H1 (cell line): ENCODE data around the gene APOO. TPM values are rescaled to one million over a fixed set of nuclear protein-coding genes. Genes with fewer than 3 reads are reported as not detected.

ENCODE experiments used
- CTCF ChIA-PET: fragments of 300-600 bp; sonication (Branson Sonifier 250); formaldehyde crosslinking; loops from one replicate; lab custom pipeline; 2021; ENCODE audit not compliant: partially characterized antibody; lab: Charles Lee
- POLR2A ChIA-PET: fragments of 300-600 bp; sonication (Branson Sonifier 250); formaldehyde crosslinking; loops from one replicate; lab custom pipeline; 2021; ENCODE audit warnings: inconsistent platforms; ENCODE audit not compliant: partially characterized antibody; lab: Charles Lee
- DNase-seq, 2 experiments: peaks; one replicate each; pipeline versions ENCODE4 v3.0.0 to v3.0.0-alpha.2; 2010 to 2022; ENCODE audit warnings: low spot score in 2 of 2, low read depth in 1 of 2, mixed read lengths in 1 of 2
- FAIRE-seq: peaks from 2 replicates; lab custom pipeline; 2011; peaks lifted over from hg19 to GRCh38; lab: Jason Lieb, UNC
- H2AFZ ChIP-seq: 2 replicates; pipeline ENCODE4 v1.8.1; 2012; ENCODE audit warnings: low read length, inconsistent platforms
- H2AK5ac ChIP-seq: 2 replicates; pipeline ENCODE4 v1.6.1; 2013; ENCODE audit warnings: low read depth, low read length
- H2BK120ac ChIP-seq: replicated peaks from 2 replicates; pipeline ENCODE3; 2013; ENCODE audit warnings: low read depth, low read length, inconsistent platforms
- H2BK12ac ChIP-seq: 2 replicates; pipeline ENCODE4 v1.6.1; 2013; ENCODE audit warnings: low read depth, low read length
- H2BK15ac ChIP-seq: 2 replicates; pipeline ENCODE4 v1.6.1; 2013; ENCODE audit warnings: low read length
- H2BK20ac ChIP-seq: 2 replicates; pipeline ENCODE4 v1.6.1; 2013; ENCODE audit warnings: low read length
- H2BK5ac ChIP-seq: 2 replicates; pipeline ENCODE4 v1.6.1; 2013; ENCODE audit warnings: low read depth, low read length
- H3K14ac ChIP-seq: 2 replicates; pipeline ENCODE4 v1.6.1; 2013; ENCODE audit warnings: inconsistent platforms; ENCODE audit not compliant: insufficient read length
- H3K18ac ChIP-seq: 2 replicates; pipeline ENCODE4 v1.6.1; 2013; ENCODE audit warnings: low read length; ENCODE audit errors: extremely low read depth
- H3K23ac ChIP-seq: 2 replicates; pipeline ENCODE4 v1.6.1; 2013; ENCODE audit warnings: inconsistent platforms; ENCODE audit not compliant: insufficient read length
- H3K23me2 ChIP-seq: 2 replicates; pipeline ENCODE4 v1.6.1; 2013; ENCODE audit warnings: low read depth, low read length
- H3K27ac ChIP-seq: 2 replicates; pipeline ENCODE4 v1.6.1; 2011; ENCODE audit warnings: low read depth, low read length, inconsistent platforms
- H3K27me3 ChIP-seq, 4 experiments: replicated peaks in 1 of 4; 1 replicate in 1 of 4; 2 replicates in 3 of 4; pipeline versions ENCODE4 v1.6.1 to v1.8.1; 2011 to 2013; ENCODE audit warnings: low read length in 3 of 4, mild to moderate bottlenecking in 3 of 4, inconsistent platforms in 2 of 4, mixed read lengths in 2 of 4, moderate library complexity in 1 of 4; ENCODE audit not compliant: control insufficient read depth in 3 of 4, insufficient read depth in 3 of 4; ENCODE audit errors: extremely low read depth in 1 of 4
- H3K36me3 ChIP-seq, 4 experiments: 2 replicates each; pipeline versions ENCODE4 v1.6.1 to v1.8.1; 2011 to 2013; ENCODE audit warnings: mild to moderate bottlenecking in 4 of 4, low read length in 3 of 4, moderate library complexity in 2 of 4, control low read depth in 1 of 4, inconsistent platforms in 1 of 4; ENCODE audit not compliant: insufficient read depth in 4 of 4, control insufficient read depth in 2 of 4
- H3K4ac ChIP-seq: replicated peaks from 2 replicates; pipeline ENCODE3; 2013; ENCODE audit warnings: low read length, low read depth, mixed read lengths, inconsistent platforms; ENCODE audit not compliant: insufficient read length
- H3K4me1 ChIP-seq, 4 experiments: replicated peaks in 1 of 4; 1 replicate in 1 of 4; 2 replicates in 3 of 4; pipeline versions ENCODE4 v1.6.1 to v1.8.1; 2011 to 2013; ENCODE audit warnings: low read length in 3 of 4, inconsistent platforms in 2 of 4, mixed read lengths in 1 of 4; ENCODE audit not compliant: insufficient read depth in 4 of 4, control insufficient read depth in 3 of 4
- H3K4me2 ChIP-seq, 2 experiments: 2 replicates each; pipeline versions ENCODE4 v1.6.1 to v1.8.1; 2011 to 2013; ENCODE audit warnings: low read depth in 2 of 2, low read length in 2 of 2, control low read depth in 1 of 2, inconsistent platforms in 1 of 2, mild to moderate bottlenecking in 1 of 2; ENCODE audit not compliant: insufficient read depth in 1 of 2
- H3K4me3 ChIP-seq, 4 experiments: fragments of 200-600, 300-600 bp in 1 of 4; sonication (generic), shearing (Covaris generic), sonication (Bioruptor Twin) in 1 of 4; 2 replicates each; pipeline versions ENCODE4 v1.5.1 to v1.8.1; 2011 to 2016; ENCODE audit warnings: low read length in 4 of 4, low read depth in 3 of 4, control low read depth in 2 of 4, inconsistent platforms in 2 of 4, mild to moderate bottlenecking in 2 of 4, mixed read lengths in 1 of 4, moderate library complexity in 1 of 4; ENCODE audit not compliant: insufficient read depth in 2 of 4; ENCODE audit errors: extremely low read depth in 1 of 4
- H3K56ac ChIP-seq: replicated peaks from 2 replicates; pipeline ENCODE3; 2013; ENCODE audit warnings: low read depth, mild to moderate bottlenecking, mixed read lengths, low read length, inconsistent platforms; ENCODE audit not compliant: insufficient read length
- H3K79me1 ChIP-seq: 2 replicates; pipeline ENCODE4 v1.6.1; 2013; ENCODE audit warnings: low read depth, low read length, control low read depth
- H3K79me2 ChIP-seq, 2 experiments: 2 replicates each; pipeline versions ENCODE4 v1.6.1 to v1.8.1; 2012 to 2013; ENCODE audit warnings: low read length in 2 of 2, mild to moderate bottlenecking in 2 of 2, inconsistent platforms in 1 of 2; ENCODE audit not compliant: insufficient read depth in 2 of 2, control insufficient read depth in 1 of 2
- H3K9ac ChIP-seq, 4 experiments: replicated peaks in 1 of 4; 1 replicate in 1 of 4; 2 replicates in 3 of 4; pipeline versions ENCODE4 v1.6.1 to v1.8.1; 2011 to 2013; ENCODE audit warnings: low read depth in 3 of 4, low read length in 3 of 4, control low read depth in 2 of 4, mild to moderate bottlenecking in 2 of 4, moderate library complexity in 2 of 4, inconsistent platforms in 1 of 4; ENCODE audit errors: extremely low read depth in 1 of 4
- H3K9me3 ChIP-seq, 2 experiments: 2 replicates each; pipeline versions ENCODE4 v1.6.1 to v1.8.1; 2012 to 2013; ENCODE audit warnings: mild to moderate bottlenecking in 2 of 2, moderate library complexity in 2 of 2, control low read depth in 1 of 2, inconsistent platforms in 1 of 2, low read depth in 1 of 2, low read length in 1 of 2, mixed read lengths in 1 of 2; ENCODE audit not compliant: insufficient read depth in 2 of 2
- H4K20me1 ChIP-seq, 2 experiments: replicated peaks in 1 of 2; 2 replicates each; pipeline versions ENCODE3 to v1.8.1; 2011 to 2013; ENCODE audit warnings: inconsistent platforms in 2 of 2, low read length in 2 of 2, mild to moderate bottlenecking in 1 of 2; ENCODE audit not compliant: insufficient read depth in 2 of 2, control insufficient read depth in 1 of 2
- H4K5ac ChIP-seq: 2 replicates; pipeline ENCODE4 v1.6.1; 2013; ENCODE audit warnings: low read length, low read depth, mixed read lengths, inconsistent platforms; ENCODE audit not compliant: insufficient read length
- H4K8ac ChIP-seq: 2 replicates; pipeline ENCODE4 v1.8.0; 2013; ENCODE audit warnings: mild to moderate bottlenecking, moderate library complexity, low read length, inconsistent platforms; ENCODE audit not compliant: insufficient read depth; ENCODE audit errors: extremely low read depth
- H4K91ac ChIP-seq: replicated peaks from 2 replicates; pipeline ENCODE3; 2013; ENCODE audit warnings: low read length, mixed read lengths, inconsistent platforms; ENCODE audit not compliant: insufficient read length
- E2F6 ChIP-seq: IDR thresholded peaks from 2 replicates; pipeline ENCODE4 v1.6.1; 2012; ENCODE audit warnings: inconsistent platforms
- GABPA ChIP-seq: IDR thresholded peaks from 2 replicates; pipeline ENCODE4 v1.6.1; 2011; ENCODE audit warnings: mild to moderate bottlenecking, low read length, moderate library complexity, borderline replicate concordance; ENCODE audit not compliant: insufficient read depth
- RBBP5 ChIP-seq: IDR thresholded peaks from 2 replicates; pipeline ENCODE4 v1.7.1; 2012; ENCODE audit warnings: low read depth, mild to moderate bottlenecking, inconsistent platforms, low read length, moderate library complexity, borderline replicate concordance
- RNF2 ChIP-seq: fragments of 200-900, 300-1000 bp; sonication (generic); IDR thresholded peaks from 2 replicates; pipeline ENCODE4 v1.7.1; 2016; ENCODE audit warnings: borderline replicate concordance, low read depth, mild to moderate bottlenecking, antibody characterized with exemption, low read length; ENCODE audit not compliant: poor library complexity, severe bottlenecking; ENCODE audit errors: missing control alignments
- SRF ChIP-seq: IDR thresholded peaks from 2 replicates; pipeline ENCODE4 v1.6.1; 2011; ENCODE audit warnings: mild to moderate bottlenecking, low read depth, low read length, moderate library complexity
- ZNF274 ChIP-seq: IDR thresholded peaks from 2 replicates; pipeline ENCODE4 v1.7.0; 2012; ENCODE audit warnings: low read length, borderline replicate concordance; ENCODE audit errors: extremely low read depth
- WGBS, 2 experiments: shearing (Covaris generic) in 1 of 2; methylation state at CpG; one replicate each; pipeline versions ENCODE4 v1.1.6 to v1.1.7; 2013 to 2015; ENCODE audit warnings: low lambda C conversion rate in 2 of 2, mixed read lengths in 2 of 2, inconsistent platforms in 1 of 2, low coverage in 1 of 2, missing lambda C conversion rate in 1 of 2; ENCODE audit not compliant: insufficient replicate concordance in 2 of 2, insufficient coverage in 1 of 2, insufficient read length in 1 of 2; ENCODE audit errors: extremely low coverage in 1 of 2, missing lambda C conversion rate in 1 of 2; 5-methylcytosine and 5-hydroxymethylcytosine counted together
- polyA plus RNA-seq, 7 experiments: library from polyadenylated mRNA; depleted of rRNA in 3 of 7; stranded (reverse) in 5 of 7; unstranded in 2 of 7; fragments of >200 nt in 5 of 7; fragments of 200-250 nt in 2 of 7; gene quantifications; 1 replicate in 5 of 7; 2 replicates in 1 of 7; 4 replicates in 1 of 7; pipeline versions ENCODE4 v1.2.1 to v1.2.3, GENCODE V29; 2011 to 2013; ENCODE audit warnings: missing spikeins in 2 of 7, mixed read lengths in 2 of 7
- total RNA-seq: library from RNA; stranded (reverse); fragmentation: NEBNext Ultra II Directional; extraction: Animal tissue kit (Norgen Biotek cat#: 25700); gene quantifications from 2 replicates; pipeline ENCODE4 v1.2.1, GENCODE V29; 2021
- TF ChIP-seq, protein P1 (sequence below), 3 experiments: IDR thresholded peaks; 1 replicate in 2 of 3; 2 replicates in 1 of 3; pipeline versions ENCODE4 v1.5.1 to v1.6.1; 2011; ENCODE audit warnings: low read length in 3 of 3, mild to moderate bottlenecking in 3 of 3, inconsistent platforms in 2 of 3, low read depth in 1 of 3, moderate library complexity in 1 of 3; ENCODE audit not compliant: insufficient read depth in 1 of 3; ENCODE audit errors: control extremely low read depth in 1 of 3

Gene APOO
- total and polyA plus RNA-seq, 2 of the 8 experiments (the other 6 are each of a cell fraction or from before 2014, with no cell fraction given) = 25.7 to 45.0 TPM

GRCh38 chrX:23821847-23822246 is 85.9 kb downstream of the APOO start:
- H3K27me3 ChIP-seq = no peaks in the 10 kb centered on the region
- H3K9ac ChIP-seq = no peak overlapping the region
- no peaks in the 10 kb centered on the region for H3K9me3 ChIP-seq
- H2BK5ac ChIP-seq = no peak overlapping the region
- WGBS, 2 experiments = 89% methylated on average over 2 of the region's 2 CpGs; no CpG with 5 or more reads in 1 of the 2 experiments
- H3K36me3 ChIP-seq = no peaks in the 10 kb centered on the region
- no peak overlapping the region for H2BK15ac ChIP-seq
- H4K8ac ChIP-seq = no peak overlapping the region
- no peak overlapping the region for H2AK5ac ChIP-seq
- CTCF ChIA-PET = interaction anchor here (1.1 kb wide), 1 partner anchor 16 kb away, joined by 4 read pairs; no protein-coding TSS in a partner anchor
- FAIRE-seq = no peak
- no peak overlapping the region for H3K14ac ChIP-seq
- no peak overlapping the region for H2BK120ac ChIP-seq
- POLR2A ChIA-PET = interaction anchor here (1.5 kb wide), 1 partner anchor 39 kb away, joined by 4 read pairs; the partner anchor contains the start of gene SAT1
- H2AFZ ChIP-seq = no peak overlapping the region
- H3K79me2 ChIP-seq = no peaks in the 10 kb centered on the region
- no peak overlapping the region for H4K91ac ChIP-seq
- H3K4me3 ChIP-seq = no peak overlapping the region
- DNase-seq = no peak
- no peak overlapping the region for H3K27ac ChIP-seq
- TF ChIP-seq RBBP5 (no peak), ZNF274 (no peak), SRF (no peak), RNF2 (no peak), GABPA (no peak), E2F6 (no peak)
- TF ChIP-seq, protein P1, sequence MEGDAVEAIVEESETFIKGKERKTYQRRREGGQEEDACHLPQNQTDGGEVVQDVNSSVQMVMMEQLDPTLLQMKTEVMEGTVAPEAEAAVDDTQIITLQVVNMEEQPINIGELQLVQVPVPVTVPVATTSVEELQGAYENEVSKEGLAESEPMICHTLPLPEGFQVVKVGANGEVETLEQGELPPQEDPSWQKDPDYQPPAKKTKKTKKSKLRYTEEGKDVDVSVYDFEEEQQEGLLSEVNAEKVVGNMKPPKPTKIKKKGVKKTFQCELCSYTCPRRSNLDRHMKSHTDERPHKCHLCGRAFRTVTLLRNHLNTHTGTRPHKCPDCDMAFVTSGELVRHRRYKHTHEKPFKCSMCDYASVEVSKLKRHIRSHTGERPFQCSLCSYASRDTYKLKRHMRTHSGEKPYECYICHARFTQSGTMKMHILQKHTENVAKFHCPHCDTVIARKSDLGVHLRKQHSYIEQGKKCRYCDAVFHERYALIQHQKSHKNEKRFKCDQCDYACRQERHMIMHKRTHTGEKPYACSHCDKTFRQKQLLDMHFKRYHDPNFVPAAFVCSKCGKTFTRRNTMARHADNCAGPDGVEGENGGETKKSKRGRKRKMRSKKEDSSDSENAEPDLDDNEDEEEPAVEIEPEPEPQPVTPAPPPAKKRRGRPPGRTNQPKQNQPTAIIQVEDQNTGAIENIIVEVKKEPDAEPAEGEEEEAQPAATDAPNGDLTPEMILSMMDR (IDR thresholded peaks at IDR 0.05; ENCODE audit: control extremely low read depth in 1 of 3, insufficient read depth in 1 of 3, low read depth in 1 of 3, low read length in 3 of 3) = no peak
- no peaks in the 10 kb centered on the region for H3K4me1 ChIP-seq
- H3K79me1 ChIP-seq = no peaks in the 10 kb centered on the region
- no peak overlapping the region for H2BK20ac ChIP-seq
- H3K4ac ChIP-seq = no peak overlapping the region
- no peaks in the 10 kb centered on the region for H4K20me1 ChIP-seq
- no peak overlapping the region for H3K18ac ChIP-seq
- H3K4me2 ChIP-seq = no peak overlapping the region
- no peaks in the 10 kb centered on the region for H3K23me2 ChIP-seq
- no peak overlapping the region for H4K5ac ChIP-seq
- no peak overlapping the region for H3K23ac ChIP-seq
- no peak overlapping the region for H2BK12ac ChIP-seq
- no peak overlapping the region for H3K56ac ChIP-seq
